DND-41 (cell line): ENCODE results near the gene GSE1.

ENCODE experiments used
- ATAC-seq: fragments of 200-7000 bp; cut with Tn5 transposase; 3 replicates; pipeline ENCODE4 v1.9.1; 2021; ENCODE audit warnings: low read depth; ENCODE audit not compliant: insufficient read depth
- DNase-seq: peaks from one replicate; pipeline ENCODE4 v3.0.0-alpha.2; 2020
- H2AFZ ChIP-seq: 2 replicates; pipeline ENCODE4 v1.6.0; 2012; ENCODE audit warnings: low read depth, low read length
- H3K27ac ChIP-seq: 2 replicates; pipeline ENCODE4 v1.5.1; 2012; ENCODE audit warnings: low read length, inconsistent platforms
- H3K27me3 ChIP-seq: fragments of 200-600 bp; sonication (generic); 2 replicates; pipeline ENCODE4 v1.6.0; 2012; ENCODE audit warnings: low read length, mild to moderate bottlenecking, inconsistent platforms; ENCODE audit not compliant: insufficient read depth, poor library complexity
- H3K36me3 ChIP-seq: 2 replicates; pipeline ENCODE4 v1.5.1; 2012; ENCODE audit warnings: low read length, inconsistent platforms; ENCODE audit not compliant: insufficient read depth
- H3K4me1 ChIP-seq: 2 replicates; pipeline ENCODE4 v1.5.1; 2012; ENCODE audit warnings: mild to moderate bottlenecking, low read length; ENCODE audit not compliant: insufficient read depth
- H3K4me2 ChIP-seq: 2 replicates; pipeline ENCODE4 v1.6.0; 2012; ENCODE audit warnings: mild to moderate bottlenecking, moderate library complexity, low read length, inconsistent platforms; ENCODE audit not compliant: insufficient read depth
- H3K4me3 ChIP-seq, 2 experiments: fragments of 200-600 bp in 1 of 2; shearing (Covaris generic) in 1 of 2; 2 replicates each; pipeline ENCODE4 v1.5.1; 2012 to 2016; ENCODE audit warnings: inconsistent platforms in 2 of 2, low read length in 2 of 2, mild to moderate bottlenecking in 2 of 2, low read depth in 1 of 2, moderate library complexity in 1 of 2
- H3K79me2 ChIP-seq: 2 replicates; pipeline ENCODE4 v1.6.0; 2012; ENCODE audit warnings: low read length, inconsistent platforms; ENCODE audit not compliant: insufficient read depth
- H3K9ac ChIP-seq: 2 replicates; pipeline ENCODE4 v1.6.0; 2012; ENCODE audit warnings: low read depth, mild to moderate bottlenecking, inconsistent platforms, low read length, moderate library complexity
- H3K9me3 ChIP-seq: 2 replicates; pipeline ENCODE4 v1.5.1; 2012; ENCODE audit warnings: low read length, moderate library complexity, mild to moderate bottlenecking, inconsistent platforms; ENCODE audit not compliant: insufficient read depth, severe bottlenecking
- H4K20me1 ChIP-seq: 2 replicates; pipeline ENCODE4 v1.6.0; 2012; ENCODE audit warnings: low read length; ENCODE audit not compliant: insufficient read depth
- EZH2 ChIP-seq: IDR thresholded peaks from 3 replicates; pipeline ENCODE4 v1.6.1; 2012; ENCODE audit warnings: borderline replicate concordance, low read depth, mild to moderate bottlenecking, moderate library complexity, low read length, inconsistent platforms; ENCODE audit not compliant: severe bottlenecking
- TF ChIP-seq, protein P1 (sequence below): IDR thresholded peaks from 2 replicates; pipeline ENCODE4 v1.5.1; 2012; ENCODE audit warnings: borderline replicate concordance, low read length, moderate library complexity, mild to moderate bottlenecking; ENCODE audit not compliant: poor library complexity, severe bottlenecking; ENCODE audit errors: extremely low read depth

Gene GSE1

DNA sequence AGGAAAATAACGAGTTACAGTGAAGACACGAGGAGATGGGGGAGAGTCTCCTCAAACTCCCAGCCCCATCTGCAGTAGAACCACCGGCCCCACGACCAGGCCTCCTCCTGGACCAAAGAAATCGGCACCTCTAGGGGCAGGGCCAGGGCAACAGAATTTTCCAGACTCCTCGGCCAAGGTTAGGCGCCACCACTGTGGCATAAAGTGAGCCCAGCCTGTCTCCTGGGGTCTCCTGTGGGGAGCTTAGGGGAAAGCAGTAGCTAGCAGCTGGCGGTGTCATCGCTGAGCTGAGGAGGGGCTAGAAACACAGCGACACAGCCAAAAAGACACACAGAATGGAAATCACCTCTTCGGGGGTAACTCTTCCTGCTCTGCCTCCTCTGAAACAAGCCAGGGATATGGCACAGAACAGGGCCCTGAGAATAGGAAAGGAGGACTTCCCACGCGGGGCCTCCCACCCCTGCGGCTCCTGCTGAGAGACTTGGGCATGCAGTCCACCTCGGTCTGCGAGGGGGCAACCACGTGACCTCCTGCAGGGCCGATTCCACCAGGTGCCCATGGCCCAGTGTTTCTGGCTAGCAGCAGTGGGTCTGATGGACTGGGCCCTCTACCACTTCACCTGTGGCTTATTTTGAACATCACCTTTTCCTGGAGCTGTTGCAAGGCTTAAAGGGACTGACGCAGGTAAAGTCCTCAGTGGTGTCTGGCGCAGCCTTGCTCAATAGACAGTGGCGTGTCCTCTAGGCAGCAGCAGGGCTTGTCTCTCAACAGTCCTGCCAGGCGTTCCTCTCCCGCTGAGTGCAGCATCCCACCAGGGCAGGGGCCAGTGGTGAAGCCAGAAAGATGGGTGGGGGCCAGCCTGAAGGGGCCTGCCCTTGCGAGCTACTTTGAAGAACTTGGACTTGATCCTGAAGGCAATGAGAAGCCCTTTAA is 82.3 kb downstream of the GSE1 start:
- H3K4me3 ChIP-seq: no peak overlapping the region
- no peaks in the 10 kb centered on the region for H3K79me2 ChIP-seq
- DNase-seq: no peak
- H3K9ac ChIP-seq: no peak overlapping the region
- no peak overlapping the region for H2AFZ ChIP-seq
- H3K4me2 ChIP-seq: no peak overlapping the region
- ATAC-seq: no peak
- H3K27ac ChIP-seq: no peak overlapping the region
- H3K9me3 ChIP-seq: no peaks in the 10 kb centered on the region
- H4K20me1 ChIP-seq: peaks cover 5% of the 10 kb centered on the region; the same call in 1 of the 2 replicates
- H3K27me3 ChIP-seq: peaks cover 17% of the 10 kb centered on the region
- no peaks in the 10 kb centered on the region for H3K4me1 ChIP-seq
- H3K36me3 ChIP-seq: no peaks in the 10 kb centered on the region
- TF ChIP-seq, protein P1, sequence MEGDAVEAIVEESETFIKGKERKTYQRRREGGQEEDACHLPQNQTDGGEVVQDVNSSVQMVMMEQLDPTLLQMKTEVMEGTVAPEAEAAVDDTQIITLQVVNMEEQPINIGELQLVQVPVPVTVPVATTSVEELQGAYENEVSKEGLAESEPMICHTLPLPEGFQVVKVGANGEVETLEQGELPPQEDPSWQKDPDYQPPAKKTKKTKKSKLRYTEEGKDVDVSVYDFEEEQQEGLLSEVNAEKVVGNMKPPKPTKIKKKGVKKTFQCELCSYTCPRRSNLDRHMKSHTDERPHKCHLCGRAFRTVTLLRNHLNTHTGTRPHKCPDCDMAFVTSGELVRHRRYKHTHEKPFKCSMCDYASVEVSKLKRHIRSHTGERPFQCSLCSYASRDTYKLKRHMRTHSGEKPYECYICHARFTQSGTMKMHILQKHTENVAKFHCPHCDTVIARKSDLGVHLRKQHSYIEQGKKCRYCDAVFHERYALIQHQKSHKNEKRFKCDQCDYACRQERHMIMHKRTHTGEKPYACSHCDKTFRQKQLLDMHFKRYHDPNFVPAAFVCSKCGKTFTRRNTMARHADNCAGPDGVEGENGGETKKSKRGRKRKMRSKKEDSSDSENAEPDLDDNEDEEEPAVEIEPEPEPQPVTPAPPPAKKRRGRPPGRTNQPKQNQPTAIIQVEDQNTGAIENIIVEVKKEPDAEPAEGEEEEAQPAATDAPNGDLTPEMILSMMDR: no peak
- no peak for TF ChIP-seq EZH2

DNA sequence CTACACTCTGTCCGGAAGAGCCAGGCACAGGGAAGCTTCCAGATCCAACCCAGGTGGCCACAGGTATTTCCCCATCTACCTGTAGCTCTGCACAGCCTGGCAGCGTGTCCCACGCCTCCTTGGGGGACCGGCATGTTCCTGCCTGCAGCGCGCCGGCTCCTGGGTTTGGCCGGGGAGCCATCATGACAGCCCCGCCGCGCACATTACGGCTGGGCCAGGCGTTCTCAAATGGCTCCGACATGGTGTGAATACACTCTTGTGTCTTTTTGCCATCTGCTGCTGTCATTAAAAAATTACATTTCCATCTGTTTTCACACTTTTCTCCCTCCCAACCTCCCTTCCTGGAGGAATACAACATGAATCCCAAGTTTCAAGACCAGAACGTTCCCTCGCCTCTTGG is 83.7 kb downstream of the GSE1 start:
- H3K4me3 ChIP-seq: no peak overlapping the region
- H3K4me2 ChIP-seq: no peak overlapping the region
- no peak overlapping the region for H2AFZ ChIP-seq
- ATAC-seq (no peak), DNase-seq (no peak)
- no peaks in the 10 kb centered on the region for H3K4me1 ChIP-seq
- H3K27me3 ChIP-seq: peaks cover 20% of the 10 kb centered on the region
- no peaks in the 10 kb centered on the region for H3K79me2 ChIP-seq
- TF ChIP-seq, protein P1: no peak
- TF ChIP-seq EZH2: no peak
- H3K9me3 ChIP-seq: no peaks in the 10 kb centered on the region
- H4K20me1 ChIP-seq: peaks cover 5% of the 10 kb centered on the region; the same call in 1 of the 2 replicates
- H3K36me3 ChIP-seq: no peaks in the 10 kb centered on the region
- H3K9ac ChIP-seq: no peak overlapping the region
- no peak overlapping the region for H3K27ac ChIP-seq

DNA sequence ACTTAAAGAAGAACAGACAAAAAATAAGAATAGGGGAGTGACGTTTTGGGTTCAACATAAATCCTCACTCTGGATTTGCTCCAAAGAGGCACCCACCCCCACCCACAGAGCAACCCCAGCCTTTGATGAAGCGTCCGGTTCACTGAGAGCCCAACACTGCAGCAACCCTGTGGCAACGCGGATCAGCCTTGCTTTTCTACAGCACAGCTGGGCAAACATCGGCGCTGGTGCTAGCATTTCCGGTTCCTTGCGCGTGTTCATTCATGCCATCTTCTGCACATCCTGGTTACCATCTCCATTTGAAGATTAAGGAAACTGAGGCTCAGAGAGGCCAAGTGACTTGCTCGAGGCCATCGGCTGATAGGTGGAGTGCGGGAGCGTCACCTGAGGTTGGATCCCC is 84.3 kb downstream of the GSE1 start:
- Histone ChIP-seq H2AFZ (no peak overlapping the region), H4K20me1 (peaks cover 5% of the 10 kb centered on the region; the same call in 1 of the 2 replicates), H3K9me3 (no peaks in the 10 kb centered on the region), H3K4me2 (no peak overlapping the region), H3K4me3 (no peak overlapping the region), H3K79me2 (no peaks in the 10 kb centered on the region), H3K27ac (no peak overlapping the region), H3K27me3 (peaks cover 24% of the 10 kb centered on the region), H3K36me3 (no peaks in the 10 kb centered on the region), H3K4me1 (no peaks in the 10 kb centered on the region), H3K9ac (no peak overlapping the region)
- TF ChIP-seq, protein P1: no peak
- no peak for TF ChIP-seq EZH2
- peak; percentile 32 for DNase-seq
- peak; percentile 57 for ATAC-seq
